LNCAP (cell line): Measurements from ENCODE around the gene SLC24A3.

Experiments
- TF ChIP-seq, protein P1 (sequence below): fragments of 450-650 bp; IDR thresholded peaks from 2 replicates; pipeline ENCODE4 v1.5.1; 2017; ENCODE audit warnings: mild to moderate bottlenecking

Gene SLC24A3

DNA sequence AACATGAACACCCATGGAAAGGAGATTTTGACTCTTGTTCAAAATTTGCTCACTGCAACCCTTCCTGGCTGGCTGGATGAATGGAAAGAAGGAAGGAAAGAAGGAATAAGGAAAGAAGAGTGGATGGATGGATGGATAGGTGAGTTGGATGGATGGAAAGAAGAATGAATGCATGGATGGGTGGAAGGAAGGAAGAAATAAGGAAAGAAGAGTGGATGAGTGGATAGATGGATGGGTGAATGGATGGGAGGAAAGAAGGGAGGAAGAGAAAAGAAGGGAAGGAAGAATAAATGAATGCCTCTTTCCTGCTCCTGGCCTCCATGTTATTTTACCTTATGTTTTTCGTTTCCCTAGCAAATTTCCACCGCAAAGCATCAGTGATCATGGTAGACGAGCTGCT lies 471.4 kb downstream of the SLC24A3 start:
- TF ChIP-seq, protein P1, sequence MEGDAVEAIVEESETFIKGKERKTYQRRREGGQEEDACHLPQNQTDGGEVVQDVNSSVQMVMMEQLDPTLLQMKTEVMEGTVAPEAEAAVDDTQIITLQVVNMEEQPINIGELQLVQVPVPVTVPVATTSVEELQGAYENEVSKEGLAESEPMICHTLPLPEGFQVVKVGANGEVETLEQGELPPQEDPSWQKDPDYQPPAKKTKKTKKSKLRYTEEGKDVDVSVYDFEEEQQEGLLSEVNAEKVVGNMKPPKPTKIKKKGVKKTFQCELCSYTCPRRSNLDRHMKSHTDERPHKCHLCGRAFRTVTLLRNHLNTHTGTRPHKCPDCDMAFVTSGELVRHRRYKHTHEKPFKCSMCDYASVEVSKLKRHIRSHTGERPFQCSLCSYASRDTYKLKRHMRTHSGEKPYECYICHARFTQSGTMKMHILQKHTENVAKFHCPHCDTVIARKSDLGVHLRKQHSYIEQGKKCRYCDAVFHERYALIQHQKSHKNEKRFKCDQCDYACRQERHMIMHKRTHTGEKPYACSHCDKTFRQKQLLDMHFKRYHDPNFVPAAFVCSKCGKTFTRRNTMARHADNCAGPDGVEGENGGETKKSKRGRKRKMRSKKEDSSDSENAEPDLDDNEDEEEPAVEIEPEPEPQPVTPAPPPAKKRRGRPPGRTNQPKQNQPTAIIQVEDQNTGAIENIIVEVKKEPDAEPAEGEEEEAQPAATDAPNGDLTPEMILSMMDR = no peak

DNA sequence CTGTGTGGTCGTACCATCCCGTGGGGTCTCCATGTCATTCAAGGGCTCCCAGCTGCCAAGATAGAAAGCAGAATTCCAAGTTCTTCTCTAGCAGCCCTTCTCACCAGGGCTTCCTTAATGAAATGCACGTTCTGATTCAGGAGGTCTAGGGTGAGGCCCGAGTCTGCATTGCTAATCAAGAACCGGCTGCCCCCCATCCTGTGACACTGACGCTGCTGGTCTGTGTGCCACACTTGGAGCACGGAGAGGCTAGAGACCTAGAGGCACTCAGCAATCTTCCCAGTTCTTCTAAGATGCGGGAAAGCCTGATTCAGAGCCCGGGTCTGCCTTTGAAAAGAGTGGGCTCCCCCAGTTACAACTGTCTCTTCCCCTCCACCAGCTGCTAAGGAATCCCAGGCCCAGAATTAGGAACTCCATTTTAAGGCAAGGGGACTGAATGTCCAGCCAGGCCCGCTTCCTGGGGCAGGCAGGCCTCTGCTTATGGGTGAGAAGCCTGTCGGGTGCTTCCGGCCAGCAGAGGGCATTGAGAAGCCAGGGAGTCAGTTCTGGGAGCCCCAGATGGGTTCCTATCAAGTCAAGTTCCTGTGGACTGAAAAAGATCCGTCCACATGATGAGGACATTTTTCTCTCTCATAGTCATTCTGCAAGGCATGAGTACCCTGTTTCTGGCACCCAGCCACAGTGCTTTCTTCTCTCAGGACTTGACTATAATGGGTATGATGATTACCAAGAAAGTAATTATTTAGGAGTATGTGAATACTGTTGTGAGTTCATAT lies 475.8 kb downstream of the SLC24A3 start:
- TF ChIP-seq, protein P1 = peak; percentile 73

DNA sequence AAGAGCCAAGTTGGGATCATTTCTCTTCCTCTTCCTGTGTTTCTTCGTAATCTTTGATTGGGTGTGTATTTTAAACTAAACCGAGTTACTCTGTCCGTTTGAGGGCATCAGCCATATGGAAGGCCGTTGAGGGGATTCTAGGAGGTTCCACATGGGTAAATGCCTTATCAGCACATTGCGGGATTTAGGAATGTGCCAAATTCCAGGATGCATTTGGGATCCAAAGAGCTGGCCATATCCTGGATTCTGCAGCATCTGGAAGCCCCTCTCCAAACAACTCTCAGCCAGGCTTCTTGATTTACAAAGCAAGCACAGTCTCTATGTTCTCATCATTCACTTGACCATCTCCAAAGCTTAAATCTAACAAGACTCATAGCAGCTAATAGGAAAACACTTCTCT lies 478.0 kb downstream of the SLC24A3 start:
- TF ChIP-seq, protein P1 = no peak

DNA sequence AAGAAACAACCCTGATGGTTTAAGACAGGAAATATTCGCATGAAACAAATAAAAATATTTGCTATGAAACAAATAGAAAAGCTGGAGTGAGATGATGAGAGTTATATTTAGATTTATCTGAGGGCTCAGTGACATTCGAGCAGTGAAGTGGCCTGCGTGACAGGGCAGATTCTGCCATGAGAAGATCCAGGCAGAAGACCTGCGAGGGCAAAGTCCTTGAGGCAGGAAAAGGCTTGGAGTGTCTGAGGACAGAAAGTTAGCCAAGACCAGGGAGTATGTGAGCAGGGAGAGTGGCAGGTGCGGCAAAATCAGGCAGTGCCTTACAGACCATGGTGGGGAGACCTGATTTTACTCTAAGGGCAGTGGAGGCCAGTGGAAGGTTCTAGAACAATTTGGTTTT lies 478.7 kb downstream of the SLC24A3 start:
- TF ChIP-seq, protein P1 = no peak

DNA sequence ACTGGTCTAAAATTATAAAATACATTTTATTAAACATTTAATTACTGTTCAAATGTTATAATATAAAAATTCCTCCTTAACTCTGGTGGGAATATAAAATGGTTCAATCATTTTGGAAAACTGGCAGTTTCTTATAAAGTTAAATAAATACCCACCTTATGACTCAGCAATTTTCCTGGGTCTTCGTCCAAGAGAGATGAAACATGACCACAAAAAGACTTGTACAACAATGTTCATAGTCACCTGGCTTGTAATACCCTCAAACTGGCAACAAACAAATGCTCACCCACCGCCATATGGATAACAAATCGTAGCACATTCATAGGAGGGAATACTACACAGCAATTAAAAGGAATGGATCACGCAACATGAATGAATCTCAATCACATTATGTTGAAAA lies 479.7 kb downstream of the SLC24A3 start:
- TF ChIP-seq, protein P1 = no peak

DNA sequence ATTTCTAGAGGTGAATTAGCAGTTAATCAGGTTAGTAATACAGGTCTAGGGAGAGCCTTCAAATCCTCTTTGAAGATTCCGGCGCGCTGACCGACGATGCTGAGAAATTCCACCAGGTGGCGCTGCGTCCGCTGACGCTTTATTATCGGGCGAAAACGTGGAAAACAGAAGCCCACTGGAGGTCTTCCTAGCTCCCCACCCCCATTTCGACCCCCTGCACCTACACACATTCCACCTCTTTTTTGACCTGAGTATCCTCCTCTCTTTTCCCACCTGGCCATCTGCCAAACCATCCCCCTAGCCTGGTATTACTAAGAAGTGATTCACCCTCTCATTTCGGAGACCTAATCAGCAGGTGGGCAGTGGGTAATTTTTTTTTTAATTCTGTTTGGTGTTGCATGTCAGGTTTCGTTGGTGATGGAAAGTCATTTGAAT lies 480.3 kb downstream of the SLC24A3 start:
- TF ChIP-seq, protein P1 = peak; percentile 94

DNA sequence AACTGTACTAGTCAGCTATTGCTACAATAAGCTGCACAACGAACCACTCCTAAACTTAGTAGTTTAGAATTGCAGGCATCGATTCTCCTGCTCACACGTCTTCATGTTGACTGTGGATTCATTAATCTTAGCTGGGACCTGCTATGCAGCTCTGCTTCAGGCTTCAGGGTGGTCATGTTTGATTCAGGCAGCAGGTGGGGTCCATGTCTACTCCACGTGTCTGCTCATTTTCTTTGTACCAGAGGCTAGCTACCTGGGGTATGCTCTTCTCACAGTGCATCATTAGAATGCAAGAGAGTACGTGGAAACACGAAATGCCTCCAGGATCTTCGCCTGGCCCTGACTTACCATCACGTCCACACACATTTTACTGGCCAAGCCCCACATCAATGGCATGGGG lies 481.1 kb downstream of the SLC24A3 start:
- TF ChIP-seq, protein P1 = no peak
